HEK293T (cell line): ENCODE data around the gene CDH2.

Experiments used
- ELF4 ChIP-seq: fragments of 450-650 bp; IDR thresholded peaks from 2 replicates; pipeline ENCODE4 v1.6.1; 2017; ENCODE audit warnings: antibody characterized with exemption
- FOXK2 ChIP-seq: fragments of 450-650 bp; IDR thresholded peaks from 2 replicates; pipeline ENCODE4 v1.6.1; 2016; ENCODE audit warnings: mild to moderate bottlenecking
- FOXM1 ChIP-seq: fragments of 450-650 bp; IDR thresholded peaks from 2 replicates; pipeline ENCODE4 v1.6.1; 2017; ENCODE audit warnings: mild to moderate bottlenecking, borderline replicate concordance
- HDGF ChIP-seq: fragments of 450-650 bp; IDR thresholded peaks from 2 replicates; pipeline ENCODE4 v1.6.1; 2017; ENCODE audit warnings: antibody characterized with exemption, borderline replicate concordance
- SP1 ChIP-seq: fragments of 450-650 bp; IDR thresholded peaks from 2 replicates; pipeline ENCODE4 v1.6.1; 2017
- TARDBP ChIP-seq: fragments of 450-650 bp; IDR thresholded peaks from 2 replicates; pipeline ENCODE4 v1.6.1; 2016
- ZNF384 ChIP-seq: fragments of 450-650 bp; IDR thresholded peaks from 2 replicates; pipeline ENCODE4 v1.6.1; 2016

DNA sequence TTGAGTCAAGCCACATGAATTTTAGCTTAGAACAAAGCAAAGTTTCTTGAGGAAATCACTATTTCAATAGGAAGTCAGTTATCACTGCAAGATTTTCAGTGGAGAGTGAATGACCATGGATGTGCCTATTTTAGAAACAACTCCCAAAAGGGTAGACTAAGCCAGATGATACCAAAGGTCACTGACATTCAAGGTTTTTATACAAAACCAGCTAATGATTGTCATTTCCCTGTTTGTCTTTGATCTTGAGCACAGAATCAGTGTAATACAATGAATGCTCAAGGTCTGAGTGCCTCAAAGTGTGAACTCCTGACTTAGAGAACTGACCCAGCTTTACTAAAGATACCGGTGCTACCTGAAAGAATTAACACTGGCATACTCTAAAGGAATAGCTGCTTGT lies 60.5 kb downstream of the CDH2 start:
- TF ChIP-seq ZNF384: no peak
- no peak for TF ChIP-seq FOXM1
- TF ChIP-seq HDGF: no peak
- no peak for TF ChIP-seq SP1
- TF ChIP-seq ELF4: no peak
- no peak for TF ChIP-seq FOXK2
- no peak for TF ChIP-seq TARDBP
